Measurements from ENCODE around the gene ABO.
A peak's percentile ranks its signal among the peaks of the same experiment; 100 is the strongest.
"Not testable (repeated sequence)": the region's sequence is repeated elsewhere in the genome, so short reads cannot be mapped to it uniquely, and the experiment has no call there.

ABO gene

GRCh38 chr9:133238851-133239532 lies 36.0 kb downstream of the ABO start:
- DNase-seq, result peak; percentile 94

GRCh38 chr9:133238272-133238850 lies 36.6 kb downstream of the ABO start:
- DNase-seq, result peak; percentile 96

GRCh38 chr9:133237035-133237731 lies 37.8 kb downstream of the ABO start:
- DNase-seq, result no peak

- not testable (repeated sequence) for DNase-seq
Measured at GRCh38 chr9:133236291-133237034, 38.5 kb downstream of the ABO start.

- DNase-seq, result no peak
Measured at GRCh38 chr9:133235549-133236222, 39.3 kb downstream of the ABO start.

- no peak for DNase-seq
Measured at GRCh38 chr9:133234577-133235322, 40.3 kb downstream of the ABO start.

GRCh38 chr9:133233681-133234432 lies 41.1 kb downstream of the ABO start:
- DNase-seq, result no peak

- DNase-seq, result not testable (repeated sequence)
Measured at GRCh38 chr9:133231934-133232568, 43.0 kb downstream of the ABO start.

- not testable (repeated sequence) for DNase-seq
Measured at GRCh38 chr9:133230514-133230913, 44.5 kb downstream of the ABO start.

- no peak for DNase-seq
Measured at GRCh38 chr9:133230093-133230492, 44.9 kb downstream of the ABO start.

GRCh38 chr9:133228474-133229193 lies 46.4 kb downstream of the ABO start:
- not testable (repeated sequence) for DNase-seq

- not testable (repeated sequence) for DNase-seq
Measured at GRCh38 chr9:133227996-133228395, 47.0 kb downstream of the ABO start.

- no peak for DNase-seq
Measured at GRCh38 chr9:133227242-133227860, 47.6 kb downstream of the ABO start.

GRCh38 chr9:133226219-133227171 lies 48.5 kb downstream of the ABO start:
- DNase-seq, result no peak

GRCh38 chr9:133225171-133226011 lies 49.6 kb downstream of the ABO start:
- no peak for DNase-seq

GRCh38 chr9:133224762-133225161 lies 50.2 kb downstream of the ABO start:
- DNase-seq, result no peak

- DNase-seq, result not testable (repeated sequence)
Measured at GRCh38 chr9:133223159-133223756, 51.7 kb downstream of the ABO start.

Measured in hematopoietic multipotent progenitor cell treated with erythropoietin and hydrocortisone succinate and interleukin-3 and kit ligand, for 4 days (in vitro differentiated cells).